T-helper 2 cell (primary cell): ENCODE data around the gene CST7.

Experiments used
- DNase-seq, 5 experiments: peaks; one replicate each; pipeline versions ENCODE4 v3.0.0 to v3.0.0-alpha.2; 2012 to 2022

The CST7 gene

GRCh38 chr20:25006431-25007167, 57.5 kb downstream of the CST7 start:
- no peak for DNase-seq

GRCh38 chr20:25007491-25008305, 58.6 kb downstream of the CST7 start:
- no peak for DNase-seq

- no peak for DNase-seq
Measured at GRCh38 chr20:25008388-25009217, 59.5 kb downstream of the CST7 start.
